Measurements from ENCODE around the gene TTC28. TPM values are rescaled to one million over a fixed set of nuclear protein-coding genes. Genes with fewer than 3 reads are reported as not detected.

The TTC28 gene
- total and polyA plus RNA-seq, 8 donors, result 2.2 to 18.6 (median 11.5) TPM

GRCh38 chr22:28232204-28232603 lies 447.4 kb downstream of the TTC28 start:
- no peak overlapping the region for H3K4me3 ChIP-seq
- no peaks in the 10 kb centered on the region for H3K9me3 ChIP-seq
- ATAC-seq, result no peak
- H3K4me1 ChIP-seq, result no peaks in the 10 kb centered on the region
- no peak for FAIRE-seq
- H3K36me3 ChIP-seq, result no peaks in the 10 kb centered on the region
- no peak for TF ChIP-seq CTCF (IDR thresholded peaks at IDR 0.05)
- DNase-seq, result no peak
- no peaks in the 10 kb centered on the region for H3K27me3 ChIP-seq
- 90 to 91% methylated on average over 3 of the region's 3 CpGs for WGBS, 2 donors
- no peak overlapping the region for H3K27ac ChIP-seq
- intact Hi-C loops (cut with DNase I), result no loop called here

- Histone ChIP-seq H3K36me3 (no peaks in the 10 kb centered on the region), H3K9me3 (no peaks in the 10 kb centered on the region), H3K4me3 (no peak overlapping the region), H3K27me3 (no peaks in the 10 kb centered on the region), H3K27ac (no peak overlapping the region), H3K4me1 (no peaks in the 10 kb centered on the region)
- intact Hi-C loops (cut with DNase I), result no loop called here
- no peak for DNase-seq
- no peak for ATAC-seq
- no peak for TF ChIP-seq CTCF (IDR thresholded peaks at IDR 0.05)
- FAIRE-seq, result no peak
Observed at GRCh38 chr22:28231441-28231840, 448.2 kb downstream of the TTC28 start.

- no peak overlapping the region for H3K27ac ChIP-seq
- DNase-seq (no peak), FAIRE-seq (no peak), ATAC-seq (no peak)
- no peak for TF ChIP-seq CTCF (IDR thresholded peaks at IDR 0.05)
- no peaks in the 10 kb centered on the region for H3K9me3 ChIP-seq
- no peaks in the 10 kb centered on the region for H3K27me3 ChIP-seq
- no peaks in the 10 kb centered on the region for H3K4me1 ChIP-seq
- H3K4me3 ChIP-seq, result no peak overlapping the region
- intact Hi-C loops (cut with DNase I), result no loop called here
- WGBS, 2 donors, result 86 to 94% methylated on average over 1 of the region's 1 CpG
- no peaks in the 10 kb centered on the region for H3K36me3 ChIP-seq
Observed at GRCh38 chr22:28230671-28231070, 449.0 kb downstream of the TTC28 start.

- no peaks in the 10 kb centered on the region for H3K9me3 ChIP-seq
- TF ChIP-seq CTCF (IDR thresholded peaks at IDR 0.05), result no peak
- 89 to 95% methylated on average over 3 of the region's 3 CpGs for WGBS, 2 donors
- intact Hi-C loops (cut with DNase I), result no loop called here
- H3K27ac ChIP-seq, result no peak overlapping the region
- H3K4me3 ChIP-seq, result no peak overlapping the region
- FAIRE-seq, result no peak
- no peaks in the 10 kb centered on the region for H3K36me3 ChIP-seq
- no peaks in the 10 kb centered on the region for H3K4me1 ChIP-seq
- no peaks in the 10 kb centered on the region for H3K27me3 ChIP-seq
- no peak for DNase-seq
- ATAC-seq, result peak in 2 of 4 donors; percentile 35 to 43
Observed at GRCh38 chr22:28229566-28230485, 449.8 kb downstream of the TTC28 start.

GRCh38 chr22:28223826-28224225 lies 455.8 kb downstream of the TTC28 start:
- no peaks in the 10 kb centered on the region for H3K9me3 ChIP-seq
- H3K4me1 ChIP-seq, result peaks cover 0 to 10% (median 0%) of the 10 kb centered on the region in 3 donors
- H3K27me3 ChIP-seq, result no peaks in the 10 kb centered on the region
- no peaks in the 10 kb centered on the region for H3K36me3 ChIP-seq
- H3K27ac ChIP-seq, result no peak overlapping the region
- intact Hi-C loops (cut with DNase I), result no loop called here
- DNase-seq (no peak), ATAC-seq (no peak), FAIRE-seq (no peak)
- no peak for TF ChIP-seq CTCF (IDR thresholded peaks at IDR 0.05)
- 74 to 80% methylated on average over 7 of the region's 7 CpGs for WGBS, 2 donors
- no peak overlapping the region for H3K4me3 ChIP-seq
